ENCODE measurements around the gene EXOC3. TPM values are rescaled to one million over a fixed set of nuclear protein-coding genes. Genes with fewer than 3 reads are reported as not detected.

Gene EXOC3
- total and polyA plus RNA-seq, 2 experiments from 2014 or later: 39.9 to 40.9 TPM

DNA sequence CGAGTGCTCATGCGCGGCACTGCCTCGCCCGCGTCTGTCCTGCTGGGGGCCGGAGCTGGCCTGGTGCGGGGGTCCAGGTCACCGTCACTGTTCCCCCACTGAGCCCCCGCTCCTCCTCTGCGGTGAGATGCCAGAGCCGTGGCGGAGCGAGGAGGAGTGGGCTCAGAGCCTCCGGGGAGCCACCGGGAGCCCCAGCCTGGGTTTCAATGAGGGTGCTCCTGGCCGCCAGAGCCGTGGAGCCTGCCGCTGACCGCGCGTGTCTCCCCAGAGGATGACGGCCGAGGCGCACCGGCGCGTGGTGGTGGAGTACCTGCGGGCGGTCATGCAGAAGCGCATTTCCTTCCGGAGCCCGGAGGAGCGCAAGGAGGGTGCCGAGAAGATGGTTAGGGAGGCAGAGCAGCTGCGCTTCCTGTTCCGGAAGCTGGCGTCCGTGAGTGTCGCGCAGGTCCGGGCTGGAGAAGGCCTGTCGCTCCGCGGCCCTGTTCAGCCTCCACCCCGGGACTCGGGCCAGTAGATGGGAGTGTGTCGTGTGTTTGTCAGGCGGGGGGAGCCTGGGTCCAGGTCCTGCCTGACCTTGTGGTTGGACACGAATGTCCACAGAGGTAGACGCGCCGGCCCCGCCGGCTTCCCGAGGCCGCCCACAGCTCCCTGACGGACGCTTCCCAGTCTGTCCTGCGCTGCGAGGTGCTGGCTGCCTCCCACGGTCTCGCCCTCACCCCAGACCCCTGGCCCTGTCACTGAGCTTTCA lies 22.0 kb downstream of the EXOC3 start:
- no peak overlapping the region for H3K9ac ChIP-seq
- WGBS, 2 experiments (ENCODE audit: low coverage in 1 of 2, low lambda C conversion rate in 2 of 2, missing lambda C conversion rate in 2 of 2): 93% methylated on average over 44 to 63 of the region's 63 CpGs
- in situ Hi-C loops (cut with MboI): no loop called here
- no peak for TF ChIP-seq EZH2 (IDR thresholded peaks at IDR 0.05; ENCODE audit: insufficient read depth, poor library complexity, severe bottlenecking)
- no peak for TF ChIP-seq EZH2phosphoT487 (IDR thresholded peaks at IDR 0.05; ENCODE audit: insufficient read depth, low read depth)
- no peaks in the 10 kb centered on the region for H3K9me2 ChIP-seq (ENCODE audit: insufficient read depth)
- no peaks in the 10 kb centered on the region for H4K20me1 ChIP-seq (ENCODE audit: insufficient read depth)
- H3K27me3 ChIP-seq (replicated peaks; ENCODE audit: insufficient read depth): no peaks in the 10 kb centered on the region
- H3K4me1 ChIP-seq (ENCODE audit: insufficient read depth): no peaks in the 10 kb centered on the region
- H3K27ac ChIP-seq: no peak overlapping the region
- no peak overlapping the region for H2AFZ ChIP-seq
- no peak for DNase-seq
- H3K79me2 ChIP-seq (ENCODE audit: insufficient read depth): peaks cover 9% of the 10 kb centered on the region; the same call in 1 of the 2 replicates
- no peaks in the 10 kb centered on the region for H3F3A ChIP-seq (ENCODE audit: insufficient read depth)
- H3K4me2 ChIP-seq (ENCODE audit: unreplicated experiment): no peak overlapping the region
- H3K4me3 ChIP-seq: no peak overlapping the region
- H3K9me3 ChIP-seq (ENCODE audit: low read depth): no peaks in the 10 kb centered on the region
- H3K36me3 ChIP-seq (ENCODE audit: low read depth): peaks cover 5% of the 10 kb centered on the region; the same call in 1 of the 2 replicates

- 89 to 97% methylated on average over 23 to 29 of the region's 29 CpGs for WGBS, 2 experiments (ENCODE audit: low coverage in 1 of 2, low lambda C conversion rate in 2 of 2, missing lambda C conversion rate in 2 of 2)
- 0 out of 2 replicates have a peak, but pooled peaks cover 1% of the 10 kb centered on the region for H3K79me2 ChIP-seq (ENCODE audit: insufficient read depth)
- H3K27ac ChIP-seq: no peak overlapping the region
- no peaks in the 10 kb centered on the region for H3K4me1 ChIP-seq (ENCODE audit: insufficient read depth)
- H2AFZ ChIP-seq: no peak overlapping the region
- no peak overlapping the region for H3K4me3 ChIP-seq
- no peak overlapping the region for H3K4me2 ChIP-seq (ENCODE audit: unreplicated experiment)
- no peaks in the 10 kb centered on the region for H3K9me2 ChIP-seq (ENCODE audit: insufficient read depth)
- H4K20me1 ChIP-seq (ENCODE audit: insufficient read depth): no peaks in the 10 kb centered on the region
- no peaks in the 10 kb centered on the region for H3F3A ChIP-seq (ENCODE audit: insufficient read depth)
- no peak for DNase-seq
- no peak overlapping the region for H3K9ac ChIP-seq
- TF ChIP-seq EZH2 (IDR thresholded peaks at IDR 0.05; ENCODE audit: insufficient read depth, poor library complexity, severe bottlenecking) (no peak), EZH2phosphoT487 (IDR thresholded peaks at IDR 0.05; ENCODE audit: insufficient read depth, low read depth) (no peak)
- peaks cover 4% of the 10 kb centered on the region; the same call in 1 of the 2 replicates for H3K36me3 ChIP-seq (ENCODE audit: low read depth)
- no peaks in the 10 kb centered on the region for H3K27me3 ChIP-seq (replicated peaks; ENCODE audit: insufficient read depth)
- in situ Hi-C loops (cut with MboI): no loop called here
- H3K9me3 ChIP-seq (ENCODE audit: low read depth): no peaks in the 10 kb centered on the region
Measured at GRCh38 chr5:465591-466403, 22.8 kb downstream of the EXOC3 start.

DNA sequence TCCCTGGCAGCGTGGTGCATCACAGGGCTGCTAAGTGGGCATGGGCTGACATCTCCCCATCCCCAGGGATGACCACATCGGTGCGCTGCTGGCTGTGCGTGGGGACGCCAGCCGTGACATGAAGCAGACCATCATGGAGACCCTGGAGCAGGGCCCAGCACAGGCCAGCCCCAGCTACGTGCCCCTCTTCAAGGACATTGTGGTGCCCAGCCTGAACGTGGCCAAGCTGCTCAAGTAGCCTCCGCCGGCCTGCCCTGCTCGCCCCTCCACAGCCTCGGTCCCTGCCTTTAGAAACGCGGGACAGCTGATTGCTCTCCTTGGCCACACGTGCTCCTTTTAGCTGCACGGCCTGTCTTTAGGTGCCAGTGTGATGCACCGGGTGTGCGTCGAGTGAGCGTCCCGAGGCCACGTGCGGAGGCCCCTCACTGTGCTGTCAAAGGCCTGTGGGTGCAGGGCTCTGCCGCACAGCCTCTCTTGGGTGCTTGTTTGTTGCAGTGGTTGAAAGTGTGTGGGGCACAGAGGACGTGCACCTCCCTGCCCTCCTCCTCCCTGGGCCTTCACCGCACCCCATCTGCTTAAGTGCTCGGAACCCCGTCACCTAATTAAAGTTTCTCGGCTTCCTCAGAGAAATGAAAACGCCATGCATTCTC lies 23.8 kb downstream of the EXOC3 start:
- in situ Hi-C loops (cut with MboI): no loop called here
- no peaks in the 10 kb centered on the region for H3K27me3 ChIP-seq (replicated peaks; ENCODE audit: insufficient read depth)
- TF ChIP-seq EZH2 (IDR thresholded peaks at IDR 0.05; ENCODE audit: insufficient read depth, poor library complexity, severe bottlenecking) (no peak), EZH2phosphoT487 (IDR thresholded peaks at IDR 0.05; ENCODE audit: insufficient read depth, low read depth) (no peak)
- H3K9me3 ChIP-seq (ENCODE audit: low read depth): no peaks in the 10 kb centered on the region
- no peak overlapping the region for H3K4me2 ChIP-seq (ENCODE audit: unreplicated experiment)
- 91 to 92% methylated on average over 30 of the region's 30 CpGs for WGBS, 2 experiments (ENCODE audit: low coverage in 1 of 2, low lambda C conversion rate in 2 of 2, missing lambda C conversion rate in 2 of 2)
- no peak overlapping the region for H3K27ac ChIP-seq
- no peaks in the 10 kb centered on the region for H4K20me1 ChIP-seq (ENCODE audit: insufficient read depth)
- no peaks in the 10 kb centered on the region for H3F3A ChIP-seq (ENCODE audit: insufficient read depth)
- no peaks in the 10 kb centered on the region for H3K9me2 ChIP-seq (ENCODE audit: insufficient read depth)
- H3K4me3 ChIP-seq: no peak overlapping the region
- H3K36me3 ChIP-seq (ENCODE audit: low read depth): peaks cover 4% of the 10 kb centered on the region; the same call in 1 of the 2 replicates
- no peak overlapping the region for H2AFZ ChIP-seq
- DNase-seq: no peak
- H3K79me2 ChIP-seq (ENCODE audit: insufficient read depth): peaks cover under 1% of the 10 kb centered on the region; the same call in 1 of the 2 replicates
- no peaks in the 10 kb centered on the region; the same call in 1 of the 2 replicates for H3K4me1 ChIP-seq (ENCODE audit: insufficient read depth)
- no peak overlapping the region for H3K9ac ChIP-seq

DNA sequence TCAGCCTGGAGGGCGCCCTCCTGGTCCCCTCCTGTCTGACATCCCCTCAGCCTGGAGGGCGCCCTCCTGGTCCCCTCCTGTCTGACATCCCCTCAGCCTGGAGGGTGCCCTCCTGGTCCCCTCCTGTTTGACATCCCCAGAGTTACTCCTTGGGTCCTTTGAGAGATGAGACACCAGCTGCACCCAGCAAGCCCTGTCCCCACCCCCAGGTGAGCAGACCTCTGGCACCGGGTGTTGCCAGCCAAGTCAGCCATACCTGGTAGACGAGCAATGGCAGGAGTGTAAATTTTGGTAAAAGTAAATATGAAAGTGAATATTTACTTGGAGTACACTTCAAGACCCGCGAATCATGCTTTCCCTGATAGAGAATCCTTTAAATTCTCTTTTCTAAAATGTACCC lies 25.4 kb downstream of the EXOC3 start:
- no peak for DNase-seq
- 85 to 91% methylated on average over 4 to 6 of the region's 6 CpGs for WGBS, 2 experiments (ENCODE audit: low coverage in 1 of 2, low lambda C conversion rate in 2 of 2, missing lambda C conversion rate in 2 of 2)
- in situ Hi-C loops (cut with MboI): no loop called here

More for the DNA sequence above, 25.4 kb downstream of the EXOC3 start:
- Histone ChIP-seq H3K9me2 (ENCODE audit: insufficient read depth) (no peaks in the 10 kb centered on the region), H3K4me3 (no peak overlapping the region), H3K4me1 (ENCODE audit: insufficient read depth) (no peaks in the 10 kb centered on the region; the same call in 1 of the 2 replicates), H3K27me3 (replicated peaks; ENCODE audit: insufficient read depth) (no peaks in the 10 kb centered on the region), H3K79me2 (ENCODE audit: insufficient read depth) (peaks cover 9% of the 10 kb centered on the region; the same call in 1 of the 2 replicates), H2AFZ (no peak overlapping the region), H3K27ac (no peak overlapping the region), H3K9me3 (ENCODE audit: low read depth) (no peaks in the 10 kb centered on the region), H3K4me2 (ENCODE audit: unreplicated experiment) (no peak overlapping the region), H3F3A (ENCODE audit: insufficient read depth) (no peaks in the 10 kb centered on the region), H3K9ac (no peak overlapping the region), H4K20me1 (ENCODE audit: insufficient read depth) (no peaks in the 10 kb centered on the region), H3K36me3 (ENCODE audit: low read depth) (peaks cover 3% of the 10 kb centered on the region; the same call in 1 of the 2 replicates)
- TF ChIP-seq EZH2phosphoT487 (IDR thresholded peaks at IDR 0.05; ENCODE audit: insufficient read depth, low read depth): no peak
- TF ChIP-seq EZH2 (IDR thresholded peaks at IDR 0.05; ENCODE audit: insufficient read depth, poor library complexity, severe bottlenecking): no peak

Measured in GM23248 (cell line).